PC-9 (cell line): ENCODE measurements around the gene ATP6V1G2. TPM values are rescaled to one million over a fixed set of nuclear protein-coding genes. Genes with fewer than 3 reads are reported as not detected.
"Not testable (repeated sequence)": the region's sequence is repeated elsewhere in the genome, so short reads cannot be mapped to it uniquely, and the experiment has no call there.

ENCODE experiments used
- BruUV-seq: library from RNA; stranded (reverse); fragments of 400-500 nt; replicated peaks from 2 replicates; lab custom pipeline; 2021; lab: Mats Ljungman, UMichigan
- CTCF ChIA-PET: fragments of 300-600 bp; sonication (Branson Sonifier 250); formaldehyde crosslinking; loops from one replicate; lab custom pipeline; 2022; ENCODE audit warnings: antibody characterized with exemption; lab: Charles Lee
- POLR2A ChIA-PET: fragments of 300-600 bp; sonication (Branson Sonifier 250); formaldehyde crosslinking; loops from one replicate; lab custom pipeline; 2022; ENCODE audit warnings: antibody characterized with exemption; ENCODE audit not compliant: unreplicated experiment; lab: Charles Lee
- DNase-seq, 2 experiments: peaks; one replicate each; pipeline versions ENCODE4 v3.0.0 to v3.0.0-alpha.2; 2015 to 2022; ENCODE audit warnings: mixed read lengths in 1 of 2
- H2AFZ ChIP-seq: fragments of 200-600 bp; sonication (generic); 2 replicates; pipeline ENCODE4 v1.8.1; 2017; ENCODE audit warnings: antibody characterized with exemption
- H3F3A ChIP-seq: fragments of 200-600 bp; sonication (generic); 2 replicates; pipeline ENCODE4 v1.8.1; 2017; ENCODE audit warnings: antibody characterized with exemption, mild to moderate bottlenecking, low read depth; ENCODE audit not compliant: insufficient read depth
- H3K27ac ChIP-seq: fragments of 200-600 bp; sonication (generic); 2 replicates; pipeline ENCODE4 v1.6.1; 2016; ENCODE audit warnings: mixed run types
- H3K27me3 ChIP-seq: fragments of 200-600 bp; sonication (generic); 2 replicates; pipeline ENCODE4 v1.6.1; 2016; ENCODE audit warnings: low read depth, mixed run types; ENCODE audit not compliant: insufficient read depth
- H3K36me3 ChIP-seq: fragments of 200-600 bp; sonication (generic); 2 replicates; pipeline ENCODE4 v1.6.1; 2016; ENCODE audit warnings: low read depth, mixed run types
- H3K4me1 ChIP-seq: fragments of 200-600 bp; sonication (generic); replicated peaks from 2 replicates; pipeline ENCODE4 v1.6.1; 2016; ENCODE audit warnings: mixed run types; ENCODE audit not compliant: insufficient read depth
- H3K4me2 ChIP-seq: fragments of 200-600 bp; sonication (generic); 2 replicates; pipeline ENCODE4 v1.6.1; 2017; ENCODE audit warnings: mixed run types
- H3K4me3 ChIP-seq: fragments of 200-600 bp; sonication (generic); 2 replicates; pipeline ENCODE4 v1.6.1; 2016; ENCODE audit warnings: mixed run types
- H3K79me2 ChIP-seq: fragments of 200-600 bp; sonication (generic); 2 replicates; pipeline ENCODE4 v1.6.1; 2017; ENCODE audit warnings: low read depth, mixed run types
- H3K9me2 ChIP-seq: fragments of 200-600 bp; sonication (generic); 2 replicates; pipeline ENCODE4 v1.8.1; 2017; ENCODE audit warnings: mild to moderate bottlenecking; ENCODE audit not compliant: insufficient read depth
- H3K9me3 ChIP-seq: fragments of 200-600 bp; sonication (generic); 2 replicates; pipeline ENCODE4 v1.8.1; 2016; ENCODE audit warnings: low read depth; ENCODE audit not compliant: insufficient read depth
- H4K20me1 ChIP-seq: fragments of 200-600 bp; sonication (generic); 2 replicates; pipeline ENCODE4 v1.8.1; 2017; ENCODE audit not compliant: insufficient read depth
- CTCF ChIP-seq: fragments of 200-600 bp; sonication (generic); conservative IDR thresholded peaks from 2 replicates; pipeline ENCODE4 v1.6.1; 2017; ENCODE audit warnings: mixed run types, antibody characterized with exemption, mild to moderate bottlenecking, moderate library complexity
- EZH2 ChIP-seq: fragments of 200-600 bp; sonication (generic); IDR thresholded peaks from 2 replicates; pipeline ENCODE4 v1.8.0; 2017; ENCODE audit warnings: antibody characterized with exemption, low read depth
- intact Hi-C: fragments of 100-400 bp; cut with micrococcal nuclease; formaldehyde crosslinking; loops from one replicate; pipeline ENCODE4 v1.10.0; 2022; ENCODE audit not compliant: unreplicated experiment
- total RNA-seq: library from RNA; stranded (reverse); gene quantifications from 2 replicates; pipeline ENCODE4 v1.2.3, GENCODE V29; 2021

ATP6V1G2 gene
- total RNA-seq, 1 experiment from 2014 or later = 1.8 TPM

GRCh38 chr6:31556307-31556706 lies 9.9 kb upstream of the ATP6V1G2 start:
- TF ChIP-seq CTCF (no peak), EZH2 (no peak)
- no peak overlapping the region for H2AFZ ChIP-seq
- H3K4me2 ChIP-seq = no peak overlapping the region
- intact Hi-C loops = no loop called here
- ChIA-PET POLR2A (no interaction called here), CTCF (no interaction called here)
- no peak overlapping the region for H3K4me3 ChIP-seq
- H3K9me2 ChIP-seq = no peaks in the 10 kb centered on the region
- H3K27me3 ChIP-seq = no peaks in the 10 kb centered on the region
- no peaks in the 10 kb centered on the region for H3K9me3 ChIP-seq
- H4K20me1 ChIP-seq = 0 out of 2 replicates have a peak, but pooled peaks cover 4% of the 10 kb centered on the region
- no peak for DNase-seq
- 0 out of 2 replicates have a peak, but pooled peaks cover 6% of the 10 kb centered on the region for H3K36me3 ChIP-seq
- peaks cover 22% of the 10 kb centered on the region; the same call in 1 of the 2 replicates for H3F3A ChIP-seq
- BruUV-seq = no TSS peak
- 0 out of 2 replicates have a peak, but pooled peaks cover 3% of the 10 kb centered on the region for H3K79me2 ChIP-seq
- no peak overlapping the region for H3K27ac ChIP-seq
- H3K4me1 ChIP-seq = peaks cover 15% of the 10 kb centered on the region

GRCh38 chr6:31551371-31551770 lies 5.0 kb upstream of the ATP6V1G2 start:
- H3K9me2 ChIP-seq, H3K4me2 ChIP-seq, H3K27ac ChIP-seq, H3K27me3 ChIP-seq, H2AFZ ChIP-seq, H3K4me3 ChIP-seq, BruUV-seq, H3K4me1 ChIP-seq, H4K20me1 ChIP-seq, H3K9me3 ChIP-seq: not testable (repeated sequence)
- POLR2A ChIA-PET = interaction anchor here (0.6 to 0.8 kb wide), 2 partner anchors 101 to 150 kb away, joined by 3 to 4 read pairs; no protein-coding TSS in a partner anchor
- intact Hi-C loops = loop anchor here (1.0 kb wide), 1 partner anchor 47 kb away; no protein-coding TSS in a partner anchor
- Histone ChIP-seq H3K36me3 (peaks cover 18% of the 10 kb centered on the region; the same call in 1 of the 2 replicates), H3K79me2 (peaks cover 20% of the 10 kb centered on the region), H3F3A (peaks cover 18% of the 10 kb centered on the region; the same call in 1 of the 2 replicates)
- CTCF ChIA-PET = interaction anchor here (1.1 to 2.2 kb wide), 2 partner anchors 43 to 46 kb away, joined by 11 to 30 read pairs; no protein-coding TSS in a partner anchor
- TF ChIP-seq CTCF = peak; percentile 52
- peak in 1 of 2 experiments; percentile 46 for DNase-seq

- H2AFZ ChIP-seq = no peak overlapping the region
- BruUV-seq = no TSS peak
Observed at GRCh38 chr6:31548544-31548873, 2.1 kb upstream of the ATP6V1G2 start.

More at GRCh38 chr6:31548544-31548873, 2.1 kb upstream of the ATP6V1G2 start:
- Histone ChIP-seq H3K4me2 (peak overlapping the region; percentile 88), H4K20me1 (no peaks in the 10 kb centered on the region), H3K27me3 (no peaks in the 10 kb centered on the region), H3K9me2 (no peaks in the 10 kb centered on the region), H3F3A (peaks cover 7% of the 10 kb centered on the region; the same call in 1 of the 2 replicates), H3K79me2 (peaks cover 19% of the 10 kb centered on the region), H3K36me3 (peaks cover 12% of the 10 kb centered on the region; the same call in 1 of the 2 replicates), H3K4me1 (peaks cover 10% of the 10 kb centered on the region), H3K9me3 (no peaks in the 10 kb centered on the region), H3K4me3 (peak overlapping the region; percentile 78), H3K27ac (no peak overlapping the region)
- DNase-seq = no peak
- intact Hi-C loops = loop anchor here (10.0 kb wide), 3 partner anchors 186 to 646 kb away; partner anchors contain the start of genes CLIC1, GPSM3, HSPA1B and PBX2
- ChIA-PET POLR2A (interaction anchor here (0.6 kb wide), 1 partner anchor 48 kb away, joined by 6 read pairs; no protein-coding TSS in a partner anchor), CTCF (interaction anchor here (1.4 kb wide), 1 partner anchor 49 kb away, joined by 3 read pairs; no protein-coding TSS in a partner anchor)
- TF ChIP-seq CTCF (no peak), EZH2 (no peak)
